Smooth muscle cell (in vitro differentiated cells): Measurements from ENCODE around the gene ZBTB38. TPM values are rescaled to one million over a fixed set of nuclear protein-coding genes. Genes with fewer than 3 reads are reported as not detected.

ENCODE experiments used
- DNase-seq: peaks from one replicate; lab custom pipeline; 2025; ENCODE audit not compliant: unreplicated experiment; lab: John Stamatoyannopoulos, UW
- H2AFZ ChIP-seq: fragments of 200-600 bp; sonication (generic); 2 replicates; pipeline ENCODE4 v1.6.0; 2016; ENCODE audit warnings: antibody characterized with exemption, low read depth, mild to moderate bottlenecking
- H3F3A ChIP-seq: fragments of 200-600 bp; sonication (generic); 2 replicates; pipeline ENCODE4 v1.6.0; 2017; ENCODE audit warnings: antibody characterized with exemption, low read depth
- H3K27ac ChIP-seq: fragments of 200-600 bp; sonication (generic); 2 replicates; pipeline ENCODE4 v1.5.1; 2016; ENCODE audit warnings: low read depth, mild to moderate bottlenecking
- H3K27me3 ChIP-seq: fragments of 200-600 bp; sonication (generic); 2 replicates; pipeline ENCODE4 v1.6.1; 2016; ENCODE audit warnings: low read depth, mild to moderate bottlenecking
- H3K36me3 ChIP-seq: fragments of 200-600 bp; sonication (generic); 2 replicates; pipeline ENCODE4 v1.5.1; 2016; ENCODE audit warnings: low read depth
- H3K4me1 ChIP-seq: fragments of 200-600 bp; sonication (generic); 2 replicates; pipeline ENCODE4 v1.5.1; 2016; ENCODE audit warnings: low read depth
- H3K4me2 ChIP-seq: fragments of 200-600 bp; sonication (generic); 2 replicates; pipeline ENCODE4 v1.6.0; 2016; ENCODE audit warnings: mild to moderate bottlenecking
- H3K4me3 ChIP-seq: fragments of 200-600 bp; sonication (generic); 2 replicates; pipeline ENCODE4 v1.5.1; 2016; ENCODE audit warnings: mild to moderate bottlenecking
- H3K79me2 ChIP-seq: fragments of 200-600 bp; sonication (generic); 2 replicates; pipeline ENCODE4 v1.6.0; 2016; ENCODE audit warnings: low read depth, mild to moderate bottlenecking
- H3K9ac ChIP-seq: fragments of 200-600 bp; sonication (generic); 2 replicates; pipeline ENCODE4 v1.6.0; 2016; ENCODE audit warnings: low read depth
- H3K9me3 ChIP-seq: fragments of 200-600 bp; sonication (generic); replicated peaks from 2 replicates; pipeline ENCODE4 v1.5.1; 2016; ENCODE audit warnings: low read depth
- H4K20me1 ChIP-seq: fragments of 200-600 bp; sonication (generic); 2 replicates; pipeline ENCODE4 v1.6.0; 2016; ENCODE audit warnings: low read depth
- CTCF ChIP-seq: fragments of 200-600 bp; sonication (generic); IDR thresholded peaks from 2 replicates; pipeline ENCODE4 v1.5.1; 2017; ENCODE audit warnings: borderline replicate concordance, mild to moderate bottlenecking, antibody characterized with exemption; ENCODE audit not compliant: insufficient read depth, poor library complexity, severe bottlenecking
- WGBS: methylation state at CpG from one replicate; pipeline ENCODE4 v1.1.7; 2016; ENCODE audit warnings: low lambda C conversion rate; 5-methylcytosine and 5-hydroxymethylcytosine counted together
- polyA plus RNA-seq: library from polyadenylated mRNA; unstranded; fragments of >200 nt; fragmentation: Nextera tagmentation; extraction: Ambion mirVana; gene quantifications from 2 replicates; pipeline ENCODE4 v1.2.1, GENCODE V29; 2016
- total RNA-seq: library from RNA; depleted of rRNA; stranded (reverse); fragments of >200 nt; gene quantifications from 2 replicates; pipeline ENCODE4 v1.2.3, GENCODE V29; 2014

Gene ZBTB38
- total and polyA plus RNA-seq, 2 experiments from 2014 or later, result 21.7 to 68.0 TPM

DNA sequence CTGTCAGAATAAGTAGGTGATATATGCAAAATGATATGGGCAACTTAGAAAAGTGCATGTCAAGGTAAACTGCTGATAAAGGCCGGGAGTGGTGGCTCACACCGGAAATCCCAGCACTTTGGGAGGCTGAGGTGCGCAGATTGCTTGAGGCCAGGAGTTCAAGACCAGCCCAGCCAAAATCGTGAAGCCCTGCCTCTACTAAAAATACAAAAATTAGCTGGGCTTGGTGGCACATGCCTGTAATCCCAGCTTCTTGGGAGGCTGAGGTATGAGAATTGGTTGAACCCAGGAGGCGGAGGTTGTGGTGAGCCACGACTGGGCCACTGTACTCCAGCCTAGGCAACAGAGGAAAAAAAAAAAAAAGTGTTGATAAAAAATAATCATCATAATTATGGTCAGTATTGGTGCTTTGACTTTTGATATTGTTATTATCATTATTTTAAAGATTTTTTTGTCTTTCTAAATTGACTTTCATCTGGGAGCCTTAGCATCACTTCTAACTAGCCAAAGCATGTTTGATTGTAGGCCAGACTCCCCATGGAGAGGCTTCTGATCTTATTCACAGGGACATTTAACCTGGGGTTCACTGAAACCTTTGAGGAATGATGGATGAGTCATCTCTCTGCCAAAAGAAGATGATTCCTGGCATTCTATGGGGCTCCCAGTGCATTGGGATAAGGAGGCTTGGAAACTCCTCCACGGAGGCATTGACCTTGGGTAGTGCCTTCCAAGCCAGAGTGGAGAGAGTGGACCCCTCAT, 5.6 kb downstream of the ZBTB38 start:
- H3K79me2 ChIP-seq, result peaks cover 44% of the 10 kb centered on the region
- no peaks in the 10 kb centered on the region for H4K20me1 ChIP-seq
- no peaks in the 10 kb centered on the region for H3K9me3 ChIP-seq
- H3K27me3 ChIP-seq, result no peaks in the 10 kb centered on the region
- no peak for DNase-seq
- H3K9ac ChIP-seq, result no peak overlapping the region
- peaks cover 8% of the 10 kb centered on the region for H3K4me1 ChIP-seq
- no peak overlapping the region for H3K27ac ChIP-seq
- no peak overlapping the region for H3K4me3 ChIP-seq
- no peak for TF ChIP-seq CTCF
- no peak overlapping the region for H2AFZ ChIP-seq
- H3K36me3 ChIP-seq, result no peaks in the 10 kb centered on the region
- 78% methylated on average over 7 of the region's 7 CpGs for WGBS
- peaks cover 8% of the 10 kb centered on the region for H3F3A ChIP-seq
- no peak overlapping the region for H3K4me2 ChIP-seq

GRCh38 chr3:141375381-141376301, 7.3 kb downstream of the ZBTB38 start:
- no peaks in the 10 kb centered on the region for H3F3A ChIP-seq
- TF ChIP-seq CTCF, result no peak
- H3K9ac ChIP-seq, result no peak overlapping the region
- no peak overlapping the region for H2AFZ ChIP-seq
- no peak overlapping the region for H3K4me3 ChIP-seq
- no peaks in the 10 kb centered on the region for H3K9me3 ChIP-seq
- H3K79me2 ChIP-seq, result peaks cover 46% of the 10 kb centered on the region
- no peak for DNase-seq
- 96% methylated on average over 10 of the region's 10 CpGs for WGBS
- no peaks in the 10 kb centered on the region for H3K36me3 ChIP-seq
- H3K4me1 ChIP-seq, result no peaks in the 10 kb centered on the region
- H4K20me1 ChIP-seq, result peaks cover 5% of the 10 kb centered on the region
- no peak overlapping the region for H3K27ac ChIP-seq
- H3K27me3 ChIP-seq, result no peaks in the 10 kb centered on the region
- no peak overlapping the region for H3K4me2 ChIP-seq

DNA sequence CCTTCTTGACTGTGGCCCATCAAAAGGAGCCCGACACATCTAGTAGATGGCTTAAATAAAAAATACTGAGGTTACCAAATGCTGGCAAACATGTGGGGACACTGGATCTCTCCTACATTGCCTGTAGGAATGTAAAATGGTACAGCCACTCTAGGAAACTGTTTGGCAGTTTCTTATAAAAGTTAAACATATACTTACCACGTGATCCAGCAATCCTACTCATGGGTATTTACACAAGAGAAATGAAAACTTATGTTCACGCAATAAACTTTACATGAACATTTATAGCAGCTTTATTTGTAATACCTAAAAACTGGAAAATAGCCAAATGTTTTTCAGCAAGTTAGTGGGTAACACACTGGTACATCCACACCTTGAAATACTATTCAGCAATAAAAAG, 9.1 kb downstream of the ZBTB38 start:
- no peak overlapping the region for H3K9ac ChIP-seq
- H4K20me1 ChIP-seq, result peaks cover 5% of the 10 kb centered on the region
- WGBS, result 98% methylated on average over 3 of the region's 3 CpGs
- peaks cover 33% of the 10 kb centered on the region for H3K79me2 ChIP-seq
- H3K36me3 ChIP-seq, result no peaks in the 10 kb centered on the region
- no peaks in the 10 kb centered on the region for H3K27me3 ChIP-seq
- H3K4me2 ChIP-seq, result no peak overlapping the region
- H3K9me3 ChIP-seq, result no peaks in the 10 kb centered on the region
- H3K4me1 ChIP-seq, result no peaks in the 10 kb centered on the region
- no peak overlapping the region for H2AFZ ChIP-seq
- no peak overlapping the region for H3K4me3 ChIP-seq
- no peak for DNase-seq
- TF ChIP-seq CTCF, result no peak
- H3K27ac ChIP-seq, result no peak overlapping the region
- H3F3A ChIP-seq, result no peaks in the 10 kb centered on the region
